ENCODE measurements around the gene TRPC4. TPM values are rescaled to one million over a fixed set of nuclear protein-coding genes. Genes with fewer than 3 reads are reported as not detected.

Gene TRPC4
- total RNA-seq, 1 donor from 2014 or later, result 0.26 TPM

GRCh38 chr13:37685206-37685605 is 184.4 kb downstream of the TRPC4 start:
- FAIRE-seq, result no peak
- Histone ChIP-seq H3K27me3 (ENCODE audit: control insufficient read depth, insufficient read depth, low read length) (no peaks in the 10 kb centered on the region), H3K36me3 (ENCODE audit: control insufficient read depth, insufficient read depth, low read length) (no peaks in the 10 kb centered on the region), H3K4me3 (ENCODE audit: low read depth, low read length) (no peak overlapping the region)
- no peak for DNase-seq (ENCODE audit: low read depth)
- no peak for TF ChIP-seq CTCF (IDR thresholded peaks at IDR 0.05; ENCODE audit: insufficient read depth, low read length, severe bottlenecking)

GRCh38 chr13:37682496-37682895 is 187.1 kb downstream of the TRPC4 start:
- Histone ChIP-seq H3K27me3 (ENCODE audit: control insufficient read depth, insufficient read depth, low read length) (no peaks in the 10 kb centered on the region), H3K36me3 (ENCODE audit: control insufficient read depth, insufficient read depth, low read length) (no peaks in the 10 kb centered on the region), H3K4me3 (ENCODE audit: low read depth, low read length) (no peak overlapping the region)
- TF ChIP-seq CTCF (IDR thresholded peaks at IDR 0.05; ENCODE audit: insufficient read depth, low read length, severe bottlenecking), result no peak
- DNase-seq (ENCODE audit: low read depth) (no peak), FAIRE-seq (no peak)

GRCh38 chr13:37681281-37682032 is 188.1 kb downstream of the TRPC4 start:
- no peaks in the 10 kb centered on the region for H3K27me3 ChIP-seq (ENCODE audit: control insufficient read depth, insufficient read depth, low read length)
- no peaks in the 10 kb centered on the region for H3K36me3 ChIP-seq (ENCODE audit: control insufficient read depth, insufficient read depth, low read length)
- FAIRE-seq (no peak), DNase-seq (ENCODE audit: low read depth) (no peak)
- no peak overlapping the region for H3K4me3 ChIP-seq (ENCODE audit: low read depth, low read length)
- no peak for TF ChIP-seq CTCF (IDR thresholded peaks at IDR 0.05; ENCODE audit: insufficient read depth, low read length, severe bottlenecking)

- Histone ChIP-seq H3K4me3 (ENCODE audit: low read depth, low read length) (no peak overlapping the region), H3K27me3 (ENCODE audit: control insufficient read depth, insufficient read depth, low read length) (no peaks in the 10 kb centered on the region), H3K36me3 (ENCODE audit: control insufficient read depth, insufficient read depth, low read length) (no peaks in the 10 kb centered on the region)
- DNase-seq (ENCODE audit: low read depth) (no peak), FAIRE-seq (peak; percentile 80)
- no peak for TF ChIP-seq CTCF (IDR thresholded peaks at IDR 0.05; ENCODE audit: insufficient read depth, low read length, severe bottlenecking)
Observed at GRCh38 chr13:37680137-37680536, 189.4 kb downstream of the TRPC4 start.

GRCh38 chr13:37679043-37679442 is 190.5 kb downstream of the TRPC4 start:
- TF ChIP-seq CTCF (IDR thresholded peaks at IDR 0.05; ENCODE audit: insufficient read depth, low read length, severe bottlenecking), result peak; percentile 9
- Histone ChIP-seq H3K4me3 (ENCODE audit: low read depth, low read length) (no peak overlapping the region), H3K27me3 (ENCODE audit: control insufficient read depth, insufficient read depth, low read length) (no peaks in the 10 kb centered on the region), H3K36me3 (ENCODE audit: control insufficient read depth, insufficient read depth, low read length) (no peaks in the 10 kb centered on the region)
- DNase-seq (ENCODE audit: low read depth) (no peak), FAIRE-seq (no peak)

- no peak for FAIRE-seq
- Histone ChIP-seq H3K4me3 (ENCODE audit: low read depth, low read length) (no peak overlapping the region), H3K36me3 (ENCODE audit: control insufficient read depth, insufficient read depth, low read length) (no peaks in the 10 kb centered on the region), H3K27me3 (ENCODE audit: control insufficient read depth, insufficient read depth, low read length) (no peaks in the 10 kb centered on the region)
- no peak for DNase-seq (ENCODE audit: low read depth)
- no peak for TF ChIP-seq CTCF (IDR thresholded peaks at IDR 0.05; ENCODE audit: insufficient read depth, low read length, severe bottlenecking)
Observed at GRCh38 chr13:37669845-37670244, 199.7 kb downstream of the TRPC4 start.
